ENCODE measurements around the gene H2AZ2. TPM values are rescaled to one million over a fixed set of nuclear protein-coding genes. Genes with fewer than 3 reads are reported as not detected.

The H2AZ2 gene
- total and polyA plus RNA-seq, 2 of the 4 experiments (the other 2 are of a cell fraction): 156 to 162 TPM

DNA sequence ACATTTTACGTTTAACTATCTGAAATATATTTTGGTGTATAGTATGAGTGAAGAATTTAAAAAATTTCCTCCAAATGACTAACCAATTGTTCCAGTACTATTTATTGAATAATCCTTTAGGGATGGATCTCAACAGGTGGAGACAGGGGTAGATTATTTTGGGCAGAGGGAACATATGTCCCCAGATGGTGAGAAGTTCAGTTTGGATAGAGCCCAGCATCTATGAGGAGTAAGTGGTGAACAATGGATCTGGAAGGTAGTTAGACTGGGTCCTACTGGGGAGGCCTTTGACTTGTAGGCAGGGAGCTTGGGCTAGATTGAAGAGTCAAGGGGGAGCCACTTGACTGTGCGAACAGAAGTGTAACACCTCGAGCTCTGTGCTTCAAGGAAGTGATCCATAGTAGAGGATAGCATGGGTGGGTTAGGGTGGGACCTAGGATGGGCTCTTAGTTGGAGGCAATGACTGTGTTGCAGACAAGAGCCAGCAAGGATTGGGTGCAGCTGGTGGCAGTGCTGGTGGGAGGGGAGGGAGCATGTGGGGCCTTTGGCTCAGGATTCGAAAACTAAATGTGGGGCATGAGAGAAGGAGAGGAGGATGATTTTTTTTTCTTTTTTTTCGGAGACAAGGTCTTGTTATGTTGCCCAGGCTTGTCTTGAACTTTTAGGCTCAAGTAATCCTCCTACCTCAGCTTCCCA lies 41.3 kb upstream of the H2AZ2 start:
- Histone ChIP-seq H3K4me1 (ENCODE audit: control insufficient read depth, insufficient read depth, low read length) (no peaks in the 10 kb centered on the region; the same call in 1 of the 2 replicates), H3K4ac (ENCODE audit: low read depth, low read length) (no peak overlapping the region), H2BK120ac (ENCODE audit: low read depth, low read length) (no peak overlapping the region), H2AK5ac (ENCODE audit: low read depth, low read length) (no peak overlapping the region), H4K91ac (ENCODE audit: insufficient read depth, low read depth, low read length) (no peak overlapping the region), H3K27ac (ENCODE audit: insufficient read depth, low read length) (no peak overlapping the region), H3K9me3 (ENCODE audit: control insufficient read depth, insufficient read depth, low read length) (no peaks in the 10 kb centered on the region), H2BK5ac (ENCODE audit: low read depth, low read length, poor library complexity, severe bottlenecking) (no peak overlapping the region), H3K14ac (replicated peaks; ENCODE audit: low read depth, low read length) (no peak overlapping the region), H2BK20ac (ENCODE audit: low read depth, low read length) (no peak overlapping the region), H3K79me1 (ENCODE audit: low read depth in 1 of 2, low read length in 2 of 2) (peaks cover 19 to 38% of the 10 kb centered on the region in 2 experiments; a peak in 3 of 4 replicates), H3K4me3 (ENCODE audit: insufficient read depth, low read depth, low read length) (no peak overlapping the region), H4K20me1 (ENCODE audit: insufficient read depth, low read length) (peaks cover 7% of the 10 kb centered on the region), H3K4me2 (ENCODE audit: low read depth, low read length) (no peak overlapping the region), H3K9ac (ENCODE audit: low read depth, low read length) (no peak overlapping the region), H4K5ac (ENCODE audit: low read depth, low read length) (no peak overlapping the region), H3K36me3 (ENCODE audit: control insufficient read depth, insufficient read depth, low read length) (peaks cover under 1% of the 10 kb centered on the region; the same call in 1 of the 2 replicates), H2AK9ac (replicated peaks; ENCODE audit: low read depth, low read length, poor library complexity) (no peak overlapping the region), H2AFZ (replicated peaks; ENCODE audit: low read length, poor library complexity) (no peak overlapping the region), H3K27me3 (ENCODE audit: control insufficient read depth, insufficient read depth, low read length) (no peaks in the 10 kb centered on the region), H4K8ac (ENCODE audit: low read depth in 2 of 2, low read length in 2 of 2) (no peak overlapping the region), H3K9me1 (ENCODE audit: insufficient read depth, low read length) (peaks cover 4% of the 10 kb centered on the region; the same call in 1 of the 2 replicates), H3K56ac (ENCODE audit: extremely low read depth, insufficient read depth, low read length) (no peak overlapping the region), H3K18ac (ENCODE audit: low read depth, low read length) (no peak overlapping the region), H3K23ac (ENCODE audit: low read depth, low read length) (no peak overlapping the region), H2BK15ac (ENCODE audit: low read depth, low read length) (no peak overlapping the region)
- in situ Hi-C loops (cut with MboI; ENCODE audit: low sequenced_read_pairs) (no loop called here), intact Hi-C loops (cut with micrococcal nuclease) (no loop called here), dilution Hi-C loops (cut with HindIII; ENCODE audit: low sequenced_read_pairs, unreplicated experiment) (no loop called here)
- 72% methylated on average over 2 of the region's 5 CpGs; no CpG with 5 or more reads in 1 of the 2 experiments for WGBS, 2 experiments (ENCODE audit: extremely low coverage in 2 of 2, insufficient read length in 1 of 2)
- ATAC-seq (ENCODE audit: low read depth) (no peak), DNase-seq (no peak)
- ChIA-PET CTCF (interaction anchor here (0.6 kb wide), 1 partner anchor 75 kb away, joined by 4 read pairs; no protein-coding TSS in a partner anchor), POLR2A (ENCODE audit: unreplicated experiment) (interaction anchor here (0.6 kb wide), 1 partner anchor 8 kb away, joined by 7 read pairs; no protein-coding TSS in a partner anchor)
- no TSS peak for BruUV-seq (replicated peaks)
- TF ChIP-seq CHD1 (IDR thresholded peaks at IDR 0.05; ENCODE audit: low read depth, low read length) (no peak), MAFK (IDR thresholded peaks at IDR 0.05; ENCODE audit: low read depth, low read length) (no peak), BHLHE40 (IDR thresholded peaks at IDR 0.05; ENCODE audit: low read depth, low read length) (no peak), NFE2L2 (IDR thresholded peaks at IDR 0.05; ENCODE audit: low read depth, low read length) (no peak), RFX5 (IDR thresholded peaks at IDR 0.05; ENCODE audit: low read depth, low read length) (no peak), MXI1 (IDR thresholded peaks at IDR 0.05; ENCODE audit: borderline replicate concordance, low read depth, low read length) (no peak), SMC3 (IDR thresholded peaks at IDR 0.05; ENCODE audit: low read depth, low read length) (no peak), CEBPB (IDR thresholded peaks at IDR 0.05; ENCODE audit: low read depth, low read length) (no peak), RAD21 (IDR thresholded peaks at IDR 0.05; ENCODE audit: low read length) (no peak), POLR2A (IDR thresholded peaks at IDR 0.05; ENCODE audit: low read depth, low read length) (no peak), RCOR1 (IDR thresholded peaks at IDR 0.05; ENCODE audit: insufficient replicate concordance, low read length) (no peak), FOS (IDR thresholded peaks at IDR 0.05; ENCODE audit: low read depth, low read length) (no peak), MAZ (IDR thresholded peaks at IDR 0.05; ENCODE audit: borderline replicate concordance, low read depth, low read length) (no peak)
- TF ChIP-seq, protein P1, sequence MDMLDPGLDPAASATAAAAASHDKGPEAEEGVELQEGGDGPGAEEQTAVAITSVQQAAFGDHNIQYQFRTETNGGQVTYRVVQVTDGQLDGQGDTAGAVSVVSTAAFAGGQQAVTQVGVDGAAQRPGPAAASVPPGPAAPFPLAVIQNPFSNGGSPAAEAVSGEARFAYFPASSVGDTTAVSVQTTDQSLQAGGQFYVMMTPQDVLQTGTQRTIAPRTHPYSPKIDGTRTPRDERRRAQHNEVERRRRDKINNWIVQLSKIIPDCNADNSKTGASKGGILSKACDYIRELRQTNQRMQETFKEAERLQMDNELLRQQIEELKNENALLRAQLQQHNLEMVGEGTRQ (IDR thresholded peaks at IDR 0.05; ENCODE audit: low read depth, low read length): no peak
- TF ChIP-seq, protein P2, sequence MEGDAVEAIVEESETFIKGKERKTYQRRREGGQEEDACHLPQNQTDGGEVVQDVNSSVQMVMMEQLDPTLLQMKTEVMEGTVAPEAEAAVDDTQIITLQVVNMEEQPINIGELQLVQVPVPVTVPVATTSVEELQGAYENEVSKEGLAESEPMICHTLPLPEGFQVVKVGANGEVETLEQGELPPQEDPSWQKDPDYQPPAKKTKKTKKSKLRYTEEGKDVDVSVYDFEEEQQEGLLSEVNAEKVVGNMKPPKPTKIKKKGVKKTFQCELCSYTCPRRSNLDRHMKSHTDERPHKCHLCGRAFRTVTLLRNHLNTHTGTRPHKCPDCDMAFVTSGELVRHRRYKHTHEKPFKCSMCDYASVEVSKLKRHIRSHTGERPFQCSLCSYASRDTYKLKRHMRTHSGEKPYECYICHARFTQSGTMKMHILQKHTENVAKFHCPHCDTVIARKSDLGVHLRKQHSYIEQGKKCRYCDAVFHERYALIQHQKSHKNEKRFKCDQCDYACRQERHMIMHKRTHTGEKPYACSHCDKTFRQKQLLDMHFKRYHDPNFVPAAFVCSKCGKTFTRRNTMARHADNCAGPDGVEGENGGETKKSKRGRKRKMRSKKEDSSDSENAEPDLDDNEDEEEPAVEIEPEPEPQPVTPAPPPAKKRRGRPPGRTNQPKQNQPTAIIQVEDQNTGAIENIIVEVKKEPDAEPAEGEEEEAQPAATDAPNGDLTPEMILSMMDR (conservative IDR thresholded peaks at IDR 0.05; ENCODE audit: low read depth, low read length): no peak
